Body of pancreas (tissue), 4 donors: ENCODE measurements around the gene COL5A1.

Experiments used
- CTCF ChIP-seq, 7 experiments: fragments of 450-650 bp in 4 of 7; fragments of 200-600 bp in 3 of 7; sonication (generic) in 3 of 7; IDR thresholded peaks; one replicate each; pipeline ENCODE4 v1.5.1; 2016 to 2019; ENCODE audit warnings: antibody characterized with exemption in 7 of 7
- POLR2A ChIP-seq, 3 donors: fragments of 450-650 bp; IDR thresholded peaks; one replicate each; pipeline ENCODE4 v1.6.1; 2016; ENCODE audit warnings: antibody characterized with exemption in 3 of 3, mild to moderate bottlenecking in 2 of 3

- TF ChIP-seq CTCF (IDR thresholded peaks at IDR 0.05): no peak
- no peak for TF ChIP-seq POLR2A (IDR thresholded peaks at IDR 0.05)
Observed at GRCh38 chr9:134722120-134722701, 80.6 kb downstream of the COL5A1 start.
